ENCODE measurements around the gene LZTFL1. TPM values are rescaled to one million over a fixed set of nuclear protein-coding genes. Genes with fewer than 3 reads are reported as not detected.

The LZTFL1 gene
- total RNA-seq, 8 experiments from 2014 or later: 2.9 to 32.4 (median 12.6) TPM

DNA sequence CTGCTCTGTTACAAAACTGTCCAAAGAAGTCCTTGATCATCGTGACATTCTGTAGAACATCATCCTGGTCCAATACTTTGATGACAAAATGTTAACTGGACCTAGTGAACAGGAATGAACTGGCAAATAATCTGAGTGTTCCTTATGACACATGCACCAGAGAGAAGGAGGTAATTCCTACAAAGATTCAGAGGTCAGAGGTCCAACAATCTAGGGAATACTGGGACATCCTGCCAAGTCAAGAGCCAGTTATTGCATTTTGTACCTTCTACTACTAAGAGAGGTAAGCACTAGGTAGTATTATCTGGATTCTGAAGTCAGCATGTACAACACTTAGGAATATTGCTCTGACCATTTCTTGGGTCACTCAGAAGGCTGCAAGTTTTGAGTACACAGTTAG is 20.8 kb downstream of the LZTFL1 start:
- H3K27ac ChIP-seq: no peak overlapping the region
- in situ Hi-C loops (cut with MboI; ENCODE audit: low pct_unique_long_range_greater_than_20kb in 2 of 9, low sequenced_read_pairs in 9 of 9, unreplicated experiment in 9 of 9): no loop called here
- no peaks in the 10 kb centered on the region for H3K4me1 ChIP-seq (replicated peaks in 1 of 2)
- WGBS, 10 experiments: 89 to 100% (median 100%) methylated on average over 1 of the region's 1 CpG; no CpG with 5 or more reads in 6 of the 10 experiments
- ATAC-seq (replicated peaks in 6 of 8): no peak
- H3K4me3 ChIP-seq: no peak overlapping the region

DNA sequence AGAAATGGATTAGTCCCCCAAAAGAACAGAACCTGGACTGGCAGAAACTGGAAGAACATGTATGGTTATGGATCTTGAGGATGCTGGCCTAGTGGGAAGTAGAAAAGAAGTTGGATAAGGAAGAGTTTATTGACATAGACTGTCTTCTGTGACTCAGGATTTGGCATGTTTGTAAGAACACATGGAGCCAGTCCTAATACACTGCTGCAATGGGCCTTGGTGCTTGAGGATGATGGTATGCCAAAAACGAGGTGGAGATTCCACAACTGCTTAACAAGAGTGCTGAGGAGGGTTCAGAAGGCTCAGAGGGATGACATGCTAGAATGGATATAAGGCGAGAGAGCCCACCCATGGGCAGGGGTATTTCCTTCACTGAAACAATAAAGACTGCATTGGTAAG is 22.4 kb downstream of the LZTFL1 start:
- WGBS, 10 experiments: 0 to 100% (median 73%) methylated on average over 1 to 2 of the region's 2 CpGs; no CpG with 5 or more reads in 4 of the 10 experiments

DNA sequence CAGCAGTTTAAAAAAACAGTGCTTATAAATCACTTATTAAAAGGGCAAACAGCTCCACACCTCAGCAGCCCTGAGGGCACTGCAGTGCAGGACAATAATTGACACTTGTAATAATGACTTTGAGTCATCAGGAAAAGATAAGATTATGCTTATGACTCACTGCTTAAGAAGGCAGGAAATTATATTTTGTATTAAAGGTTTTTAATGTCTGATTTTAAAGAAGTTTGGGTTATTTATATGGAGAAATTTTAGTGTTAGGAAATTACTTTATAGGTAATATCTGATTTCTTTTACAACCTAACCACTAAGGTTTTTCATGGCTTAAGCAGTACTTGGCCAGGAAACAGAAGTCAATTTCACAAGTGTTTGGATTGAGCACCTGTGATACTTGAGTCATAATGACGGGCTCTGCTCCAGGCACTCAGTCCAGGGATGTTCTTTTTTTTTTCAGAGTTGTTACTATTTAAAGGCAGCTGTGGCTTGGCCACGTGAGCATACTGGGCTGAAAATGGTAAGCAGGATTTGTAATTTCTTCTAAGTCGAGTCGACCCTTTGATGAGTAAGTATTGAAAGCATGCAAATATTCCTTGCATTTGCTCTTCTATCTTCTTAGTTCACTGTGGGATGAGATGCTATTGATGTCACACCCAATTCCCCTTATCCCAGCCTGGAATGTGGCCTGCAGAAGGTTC is 23.9 kb downstream of the LZTFL1 start:
- in situ Hi-C loops (cut with MboI; ENCODE audit: low pct_unique_long_range_greater_than_20kb in 2 of 9, low sequenced_read_pairs in 9 of 9, unreplicated experiment in 9 of 9): no loop called here
- Histone ChIP-seq H3K27ac (no peak overlapping the region), H3K4me1 (replicated peaks in 1 of 2) (no peaks in the 10 kb centered on the region), H3K4me3 (no peak overlapping the region)
- peak in 6 of 8 experiments; percentile 47 to 92 (median 72) for ATAC-seq (replicated peaks in 6 of 8)
- WGBS, 10 experiments: 5 to 89% (median 67%) methylated on average over 1 to 4 of the region's 4 CpGs; no CpG with 5 or more reads in 1 of the 10 experiments

More for the DNA sequence above, 22.4 kb downstream of the LZTFL1 start:
- Histone ChIP-seq H3K4me1 (replicated peaks in 1 of 2) (no peaks in the 10 kb centered on the region), H3K4me3 (no peak overlapping the region), H3K27ac (no peak overlapping the region)
- in situ Hi-C loops (cut with MboI; ENCODE audit: low pct_unique_long_range_greater_than_20kb in 2 of 9, low sequenced_read_pairs in 9 of 9, unreplicated experiment in 9 of 9): no loop called here
- ATAC-seq (replicated peaks in 6 of 8): no peak

DNA sequence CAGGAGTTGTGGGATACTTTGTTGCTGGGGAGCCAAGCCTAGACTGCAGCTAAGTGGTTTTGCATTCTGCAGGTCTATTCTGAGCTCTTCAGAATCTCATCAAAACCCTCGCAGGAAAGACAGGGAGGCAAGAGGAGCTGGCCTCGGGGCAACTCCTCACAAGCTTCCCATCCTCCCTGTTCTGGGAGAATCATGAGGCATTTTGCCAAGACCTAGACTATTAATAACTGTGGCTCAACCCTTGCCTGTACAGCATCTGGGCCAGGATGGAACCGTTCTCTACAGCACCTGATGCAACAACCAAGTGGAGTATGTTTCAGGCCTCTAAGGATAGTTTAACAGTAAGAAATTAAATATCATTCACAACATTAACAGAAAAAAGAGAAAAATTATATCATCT is 25.4 kb downstream of the LZTFL1 start:
- in situ Hi-C loops (cut with MboI; ENCODE audit: low pct_unique_long_range_greater_than_20kb in 2 of 9, low sequenced_read_pairs in 9 of 9, unreplicated experiment in 9 of 9): no loop called here
- ATAC-seq (replicated peaks in 6 of 8): peak in 3 of 8 experiments; percentile 48 to 61 (median 52)
- Histone ChIP-seq H3K4me3 (no peak overlapping the region), H3K27ac (no peak overlapping the region), H3K4me1 (replicated peaks in 1 of 2) (no peaks in the 10 kb centered on the region)
- 49 to 100% (median 87%) methylated on average over 1 to 3 of the region's 3 CpGs; no CpG with 5 or more reads in 2 of the 10 experiments for WGBS, 10 experiments

DNA sequence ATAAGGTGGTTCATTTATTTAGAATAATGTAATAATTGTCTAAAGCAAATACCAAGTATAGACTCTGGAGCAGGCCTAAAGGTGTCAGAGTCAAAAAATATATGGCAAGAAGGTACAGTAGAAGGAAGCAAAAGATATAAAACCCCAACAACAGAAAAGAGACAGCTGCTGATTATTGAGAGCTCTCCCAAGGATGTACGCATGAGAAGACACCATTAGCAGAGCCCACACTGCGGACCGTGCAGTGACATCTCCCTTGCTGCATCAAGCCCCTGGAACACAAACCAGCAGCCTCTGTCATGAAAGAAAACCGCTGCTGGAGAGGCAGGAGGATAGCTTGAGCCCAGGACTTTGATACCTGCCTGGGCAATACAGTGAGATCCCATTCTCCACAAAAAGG is 27.6 kb downstream of the LZTFL1 start:
- in situ Hi-C loops (cut with MboI; ENCODE audit: low pct_unique_long_range_greater_than_20kb in 2 of 9, low sequenced_read_pairs in 9 of 9, unreplicated experiment in 9 of 9): no loop called here
- WGBS, 10 experiments: 80 to 100% (median 89%) methylated on average over 1 to 4 of the region's 4 CpGs; no CpG with 5 or more reads in 1 of the 10 experiments
- no peak overlapping the region for H3K27ac ChIP-seq
- H3K4me1 ChIP-seq (replicated peaks in 1 of 2): no peaks in the 10 kb centered on the region
- no peak overlapping the region for H3K4me3 ChIP-seq
- ATAC-seq (replicated peaks in 6 of 8): no peak

- ATAC-seq (replicated peaks in 6 of 8): no peak
- Histone ChIP-seq H3K27ac (peak overlapping the region in 1 of 2 donors; percentile 58), H3K4me3 (no peak overlapping the region), H3K4me1 (replicated peaks in 1 of 2) (peaks cover 0 to 12% of the 10 kb centered on the region in 2 donors)
- WGBS, 10 experiments: 33 to 84% (median 74%) methylated on average over 1 to 10 of the region's 10 CpGs
- in situ Hi-C loops (cut with MboI; ENCODE audit: low pct_unique_long_range_greater_than_20kb in 2 of 9, low sequenced_read_pairs in 9 of 9, unreplicated experiment in 9 of 9): no loop called here
These were observed 34.0 kb downstream of the LZTFL1 start for GRCh38 chr3:45807681-45808540.

DNA sequence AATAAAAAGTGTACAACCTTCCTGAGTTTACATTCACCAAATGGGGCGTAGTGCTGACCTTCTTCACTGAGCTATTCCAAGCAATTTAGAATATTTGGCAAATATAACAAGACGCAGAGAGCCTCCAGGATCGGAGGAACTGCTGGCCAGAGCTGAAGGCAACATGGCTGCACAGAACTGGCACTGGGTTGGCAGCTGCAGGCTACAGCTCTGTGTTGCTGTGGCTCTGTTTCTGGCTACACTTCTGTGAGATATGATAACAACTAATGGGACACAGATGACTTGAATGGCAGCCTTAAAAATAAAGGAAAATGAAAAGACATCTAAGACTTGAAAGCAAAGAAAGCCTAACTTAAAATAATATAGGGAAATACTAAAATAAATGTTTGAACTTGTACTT is 34.8 kb downstream of the LZTFL1 start:
- no peak for ATAC-seq (replicated peaks in 6 of 8)
- Histone ChIP-seq H3K4me1 (replicated peaks in 1 of 2) (peaks cover 0 to 12% of the 10 kb centered on the region in 2 donors), H3K4me3 (no peak overlapping the region), H3K27ac (no peak overlapping the region)
- in situ Hi-C loops (cut with MboI; ENCODE audit: low pct_unique_long_range_greater_than_20kb in 2 of 9, low sequenced_read_pairs in 9 of 9, unreplicated experiment in 9 of 9): no loop called here
- WGBS, 10 experiments: 34 to 100% (median 100%) methylated on average over 1 to 3 of the region's 3 CpGs; no CpG with 5 or more reads in 2 of the 10 experiments

- Histone ChIP-seq H3K4me3 (no peak overlapping the region), H3K4me1 (replicated peaks in 1 of 2) (peaks cover 0 to 12% of the 10 kb centered on the region in 2 donors), H3K27ac (no peak overlapping the region)
- WGBS, 10 experiments: 83 to 100% (median 96%) methylated on average over 1 to 3 of the region's 3 CpGs
- no peak for ATAC-seq (replicated peaks in 6 of 8)
- in situ Hi-C loops (cut with MboI; ENCODE audit: low pct_unique_long_range_greater_than_20kb in 2 of 9, low sequenced_read_pairs in 9 of 9, unreplicated experiment in 9 of 9): no loop called here
These were observed 35.8 kb downstream of the LZTFL1 start for GRCh38 chr3:45806072-45806471.

GRCh38 chr3:45803252-45803935 is 38.5 kb downstream of the LZTFL1 start:
- 50 to 100% (median 73%) methylated on average over 1 to 4 of the region's 5 CpGs; no CpG with 5 or more reads in 4 of the 10 experiments for WGBS, 10 experiments
- no peak overlapping the region for H3K27ac ChIP-seq
- in situ Hi-C loops (cut with MboI; ENCODE audit: low pct_unique_long_range_greater_than_20kb in 2 of 9, low sequenced_read_pairs in 9 of 9, unreplicated experiment in 9 of 9): no loop called here
- H3K4me3 ChIP-seq: no peak overlapping the region
- H3K4me1 ChIP-seq (replicated peaks in 1 of 2): peaks cover 0 to 10% of the 10 kb centered on the region in 2 donors
- no peak for ATAC-seq (replicated peaks in 6 of 8)

DNA sequence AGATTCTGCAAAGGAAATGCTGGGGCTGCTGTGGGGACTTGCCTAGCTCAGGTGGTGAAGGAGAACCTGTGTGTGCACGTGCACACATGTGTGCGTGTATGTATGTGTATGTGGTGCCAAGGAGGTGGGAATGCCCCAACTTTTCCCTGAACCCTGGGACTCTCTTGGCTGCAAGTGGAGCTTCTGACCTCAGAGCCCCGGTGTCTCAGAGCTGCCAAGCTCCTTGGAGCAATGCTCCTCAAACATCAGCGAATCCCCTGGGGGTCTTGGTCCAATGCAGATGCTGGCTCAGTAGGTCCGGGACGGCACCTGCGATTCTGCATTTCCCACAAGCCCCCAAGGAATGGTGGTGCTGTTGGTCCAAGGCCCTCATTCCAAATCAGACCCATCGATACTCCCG is 39.8 kb downstream of the LZTFL1 start:
- WGBS, 10 experiments: 83 to 100% (median 94%) methylated on average over 2 to 8 of the region's 9 CpGs; no CpG with 5 or more reads in 3 of the 10 experiments
- Histone ChIP-seq H3K4me3 (no peak overlapping the region), H3K27ac (no peak overlapping the region), H3K4me1 (replicated peaks in 1 of 2) (no peaks in the 10 kb centered on the region)
- ATAC-seq (replicated peaks in 6 of 8): no peak
- in situ Hi-C loops (cut with MboI; ENCODE audit: low pct_unique_long_range_greater_than_20kb in 2 of 9, low sequenced_read_pairs in 9 of 9, unreplicated experiment in 9 of 9): no loop called here

DNA sequence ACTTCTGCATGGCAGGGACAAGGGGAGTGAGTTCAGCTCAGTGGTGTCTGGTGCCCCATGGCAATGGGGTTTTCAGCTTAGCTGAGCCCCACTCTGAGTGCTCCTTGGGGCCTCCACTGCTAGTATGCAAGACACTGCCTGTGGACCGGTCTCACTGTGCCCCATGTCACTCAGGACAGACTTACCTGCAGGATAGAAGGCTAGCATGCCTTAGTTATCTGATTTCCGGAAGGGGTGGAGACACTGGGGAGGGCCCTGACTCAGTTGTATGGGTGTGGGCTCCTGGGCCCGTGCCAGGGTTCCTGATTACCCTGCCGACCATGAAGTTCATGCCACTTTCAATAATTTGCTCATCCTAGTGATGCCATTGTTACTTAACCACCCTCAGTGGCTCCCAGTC is 41.3 kb downstream of the LZTFL1 start:
- no peaks in the 10 kb centered on the region for H3K4me1 ChIP-seq (replicated peaks in 1 of 2)
- 0 to 100% (median 90%) methylated on average over 1 to 2 of the region's 4 CpGs; no CpG with 5 or more reads in 1 of the 10 experiments for WGBS, 10 experiments
- H3K27ac ChIP-seq: no peak overlapping the region
- in situ Hi-C loops (cut with MboI; ENCODE audit: low pct_unique_long_range_greater_than_20kb in 2 of 9, low sequenced_read_pairs in 9 of 9, unreplicated experiment in 9 of 9): no loop called here
- no peak overlapping the region for H3K4me3 ChIP-seq
- no peak for ATAC-seq (replicated peaks in 6 of 8)

- Histone ChIP-seq H3K4me1 (replicated peaks in 1 of 2) (no peaks in the 10 kb centered on the region), H3K4me3 (no peak overlapping the region), H3K27ac (no peak overlapping the region)
- in situ Hi-C loops (cut with MboI; ENCODE audit: low pct_unique_long_range_greater_than_20kb in 2 of 9, low sequenced_read_pairs in 9 of 9, unreplicated experiment in 9 of 9): no loop called here
- 59 to 100% (median 90%) methylated on average over 1 to 2 of the region's 2 CpGs; no CpG with 5 or more reads in 6 of the 10 experiments for WGBS, 10 experiments
- no peak for ATAC-seq (replicated peaks in 6 of 8)
These were observed 42.3 kb downstream of the LZTFL1 start for GRCh38 chr3:45799586-45799985.

GRCh38 chr3:45798034-45798433 is 43.9 kb downstream of the LZTFL1 start:
- H3K27ac ChIP-seq: no peak overlapping the region
- ATAC-seq (replicated peaks in 6 of 8): no peak
- no peak overlapping the region for H3K4me3 ChIP-seq
- 20 to 82% (median 56%) methylated on average over 1 to 4 of the region's 4 CpGs for WGBS, 10 experiments
- in situ Hi-C loops (cut with MboI; ENCODE audit: low pct_unique_long_range_greater_than_20kb in 2 of 9, low sequenced_read_pairs in 9 of 9, unreplicated experiment in 9 of 9): no loop called here
- no peaks in the 10 kb centered on the region for H3K4me1 ChIP-seq (replicated peaks in 1 of 2)

Measured in motor neuron (in vitro differentiated cells).